CD4-positive, alpha-beta T cell treated with Interleukin-4 for 4 hours (primary cell): ENCODE results near the gene VPS72.

Source experiments
- DNase-seq: peaks from one replicate; pipeline ENCODE4 v3.0.0-alpha.2; 2020

The VPS72 gene

DNA sequence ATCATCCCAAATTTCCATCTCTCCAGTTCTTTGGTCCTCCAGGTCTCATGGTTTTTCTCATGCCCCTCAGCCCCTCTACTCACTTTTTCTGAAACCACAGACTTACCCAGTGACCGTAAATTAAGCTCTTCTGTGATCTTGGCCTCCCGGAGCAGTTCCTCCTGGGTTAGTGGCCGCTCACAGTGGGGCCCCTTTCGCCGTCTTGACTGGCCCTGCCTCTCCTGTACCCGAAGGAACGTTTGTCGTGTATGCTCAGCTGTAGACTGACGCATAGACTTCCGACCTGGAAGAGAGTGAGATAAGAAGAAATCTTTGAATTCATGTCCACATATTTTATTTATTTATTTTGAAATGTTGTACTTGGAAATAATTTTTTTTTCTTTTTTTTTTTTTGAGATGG is 5.8 kb downstream of the VPS72 start:
- no peak for DNase-seq

GRCh38 chr1:151176514-151177045 is 13.4 kb downstream of the VPS72 start:
- no peak for DNase-seq

GRCh38 chr1:151175863-151176262 is 14.1 kb downstream of the VPS72 start, which contains the start of gene TMOD4:
TMOD4 (minus strand) TSS chr1:151175981; CDS start chr1:151174875, 1,106 bp downstream.
- no peak for DNase-seq

DNA sequence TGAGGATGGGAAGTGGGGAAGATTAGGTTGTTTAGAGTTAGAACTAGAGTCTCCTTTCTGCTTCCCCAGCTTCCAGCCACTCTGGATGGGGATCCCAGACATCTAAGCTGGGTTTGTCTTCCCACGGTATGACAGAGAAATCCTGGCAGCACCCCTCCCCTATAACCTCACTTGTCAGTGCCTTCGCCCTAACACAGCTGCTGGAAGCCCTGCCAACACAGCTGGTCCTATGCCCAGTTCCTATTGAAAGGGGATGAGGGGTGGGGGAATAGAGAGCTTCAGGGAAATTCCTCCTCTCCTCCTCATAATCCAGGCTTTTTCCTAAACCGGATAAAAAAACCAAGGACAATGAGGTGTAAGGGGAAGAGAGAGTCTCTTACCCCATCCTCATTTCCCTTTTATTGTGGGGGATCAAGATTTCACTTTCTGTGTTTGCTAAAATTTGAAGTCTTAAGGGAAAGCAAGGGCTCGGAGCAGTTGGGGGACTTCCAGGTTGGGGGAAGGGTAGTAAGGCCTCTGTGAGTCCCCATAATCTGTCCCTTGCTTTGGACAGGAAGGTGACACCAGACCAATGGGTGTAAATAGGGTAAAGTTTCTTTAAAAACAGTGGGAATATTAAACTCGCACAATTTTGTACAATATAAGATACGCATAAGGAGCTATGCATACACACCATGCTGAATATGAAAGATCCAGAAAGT is 14.8 kb downstream of the VPS72 start:
- no peak for DNase-seq

GRCh38 chr1:151171190-151171589 is 18.8 kb downstream of the VPS72 start:
- DNase-seq: no peak

GRCh38 chr1:151167116-151167515 is 22.9 kb downstream of the VPS72 start:
- no peak for DNase-seq

- no peak for DNase-seq
These were observed 23.5 kb downstream of the VPS72 start for GRCh38 chr1:151166505-151166956.

DNA sequence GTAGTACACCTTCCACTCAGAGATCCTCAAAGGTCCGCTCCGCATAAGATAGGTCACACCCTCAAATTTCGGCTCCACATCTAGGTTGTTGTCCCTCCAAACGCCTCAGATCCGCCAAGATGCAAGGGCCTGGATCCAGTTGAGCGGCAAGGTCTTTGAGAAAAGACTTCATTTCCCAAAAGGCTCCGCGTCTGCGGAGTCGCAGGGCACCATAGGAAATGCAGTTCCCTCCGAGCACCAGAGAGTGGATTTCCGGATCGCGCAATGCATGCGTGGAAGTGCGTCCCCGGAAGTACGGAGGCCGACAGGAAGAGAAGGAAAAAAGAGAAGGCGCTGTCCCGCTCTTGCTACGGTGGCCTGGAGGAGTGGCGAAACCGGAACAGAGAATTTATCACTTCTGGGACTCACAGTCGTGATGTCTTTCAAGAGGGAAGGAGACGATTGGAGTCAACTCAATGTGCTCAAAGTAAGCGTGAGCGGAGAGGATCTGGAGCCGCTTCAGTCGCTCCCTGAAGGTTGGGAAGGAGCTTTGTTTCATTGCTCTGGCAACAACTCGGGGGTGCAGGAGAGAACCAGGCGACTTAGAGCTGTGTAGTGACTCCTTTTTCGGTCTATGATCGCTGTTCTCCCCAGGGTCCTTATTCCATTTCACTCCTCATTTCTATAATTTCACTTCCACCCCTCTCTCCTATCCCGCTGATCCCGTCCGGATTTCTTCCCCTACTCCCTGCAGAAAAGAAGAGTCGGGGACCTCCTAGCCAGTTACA is 24.1 kb downstream of the VPS72 start, which contains the start of the genes LYSMD1 and SCNM1:
TSS of gene LYSMD1 (minus strand) at position 165 of the 767 bp plus-strand sequence. CDS start 644 bp downstream, outside the sequence.
TSS of gene SCNM1 (plus strand) at position 407 of the 767 bp plus-strand sequence. CDS start at position 416, 9 bp downstream.
- DNase-seq: peak; percentile 99

DNA sequence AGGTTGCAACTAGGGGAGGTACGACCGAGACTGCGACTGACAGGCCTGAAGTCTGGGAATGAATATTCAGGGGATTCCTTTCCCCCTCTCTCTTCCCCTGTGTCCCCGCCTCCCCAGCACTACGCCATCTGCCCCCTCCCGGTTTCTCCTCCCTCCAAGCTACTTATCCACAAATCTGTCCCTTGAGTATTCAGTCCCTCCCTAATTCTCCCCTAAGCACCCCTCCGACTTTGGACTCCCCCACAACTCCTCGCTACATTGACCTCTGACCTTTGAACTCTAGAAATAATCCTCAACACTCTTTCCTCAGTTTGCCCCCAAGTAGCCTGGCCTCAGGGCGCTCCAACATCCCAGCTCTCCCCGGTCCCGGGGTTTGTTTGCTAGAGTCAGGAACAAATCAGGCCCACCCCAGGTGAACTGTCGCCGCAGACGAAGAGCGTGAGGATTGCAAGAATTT is 24.7 kb downstream of the VPS72 start:
- DNase-seq: no peak

GRCh38 chr1:151164732-151165280 is 25.2 kb downstream of the VPS72 start:
- DNase-seq: no peak

GRCh38 chr1:151159373-151159772 is 30.6 kb downstream of the VPS72 start:
- DNase-seq: no peak

DNA sequence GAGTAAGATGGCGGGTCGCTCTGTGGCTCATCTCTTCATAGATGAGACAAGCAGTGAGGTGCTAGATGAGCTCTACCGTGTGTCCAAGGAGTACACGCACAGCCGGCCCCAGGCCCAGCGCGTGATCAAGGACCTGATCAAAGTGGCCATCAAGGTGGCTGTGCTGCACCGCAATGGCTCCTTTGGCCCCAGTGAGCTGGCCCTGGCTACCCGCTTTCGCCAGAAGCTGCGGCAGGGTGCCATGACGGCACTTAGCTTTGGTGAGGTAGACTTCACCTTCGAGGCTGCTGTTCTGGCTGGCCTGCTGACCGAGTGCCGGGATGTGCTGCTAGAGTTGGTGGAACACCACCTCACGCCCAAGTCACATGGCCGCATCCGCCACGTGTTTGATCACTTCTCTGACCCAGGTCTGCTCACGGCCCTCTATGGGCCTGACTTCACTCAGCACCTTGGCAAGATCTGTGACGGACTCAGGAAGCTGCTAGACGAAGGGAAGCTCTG is 31.2 kb downstream of the VPS72 start:
- no peak for DNase-seq

DNA sequence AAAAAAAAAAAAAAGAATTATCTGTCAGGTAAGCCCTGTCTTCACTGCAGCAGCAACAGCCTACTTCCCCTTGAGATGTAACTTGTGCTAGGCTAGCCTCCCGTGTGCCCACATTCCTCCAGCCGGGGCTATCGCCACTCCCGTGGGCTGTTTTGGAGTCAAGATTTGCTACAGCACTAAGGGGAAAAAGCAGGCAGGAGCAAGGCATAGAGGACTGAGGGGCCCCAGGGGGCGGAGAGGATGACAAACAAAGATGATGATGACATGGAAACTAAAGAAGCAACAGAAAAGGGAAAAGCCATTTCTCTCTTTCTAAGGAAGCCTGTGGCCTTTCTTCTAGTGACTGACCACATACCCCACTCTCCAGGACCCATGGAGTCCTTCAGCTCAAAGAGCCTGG is 31.7 kb downstream of the VPS72 start:
- peak; percentile 12 for DNase-seq

- DNase-seq: peak; percentile 67
These were observed 32.9 kb downstream of the VPS72 start for GRCh38 chr1:151157067-151157531.

DNA sequence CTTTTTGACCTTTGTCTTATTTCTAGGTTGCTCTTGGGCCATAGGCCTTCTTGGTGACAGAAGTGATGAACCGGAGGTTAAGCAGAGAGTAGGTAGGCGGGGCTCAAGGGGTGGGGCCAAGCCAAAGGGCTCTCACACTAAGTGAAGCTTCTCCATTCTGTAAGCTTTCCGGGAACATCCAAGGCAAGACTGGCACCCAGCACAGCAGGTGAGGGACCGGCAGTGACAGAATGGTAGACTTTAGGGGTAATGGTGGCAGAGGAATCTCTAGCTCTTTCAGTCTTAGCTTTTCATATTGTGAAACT is 33.5 kb downstream of the VPS72 start, which contains the start of gene TNFAIP8L2:
TSS of gene TNFAIP8L2 (plus strand) at position 135 of the 305 bp plus-strand sequence. CDS start 2,049 bp downstream, outside the sequence.
- peak; percentile 76 for DNase-seq

DNA sequence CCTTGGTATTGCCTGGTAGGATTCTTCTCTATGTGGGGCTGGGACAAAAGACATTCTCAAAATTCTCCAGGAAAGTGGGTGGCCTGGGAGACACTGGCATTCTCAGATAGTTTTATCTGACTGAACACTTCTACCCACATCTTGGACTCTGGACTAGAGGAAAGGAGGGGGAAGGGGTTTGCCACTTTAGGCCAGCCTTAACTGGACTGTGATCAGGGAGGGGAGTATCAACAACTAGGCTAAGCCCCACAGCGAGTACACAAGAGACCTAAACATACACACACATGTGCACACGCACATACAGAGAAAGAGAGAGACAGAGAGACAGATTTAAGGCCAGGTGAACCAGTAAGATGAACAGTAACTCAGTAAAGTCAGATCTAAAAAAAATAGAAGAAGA is 42.3 kb downstream of the VPS72 start:
- DNase-seq: no peak

GRCh38 chr1:151147132-151147503 is 42.9 kb downstream of the VPS72 start:
- no peak for DNase-seq

GRCh38 chr1:151146412-151147131 is 43.4 kb downstream of the VPS72 start, which contains the start of gene SEMA6C:
SEMA6C (minus strand) TSS chr1:151146631; CDS start chr1:151142621, 4,010 bp downstream.
- peak; percentile 79 for DNase-seq

DNA sequence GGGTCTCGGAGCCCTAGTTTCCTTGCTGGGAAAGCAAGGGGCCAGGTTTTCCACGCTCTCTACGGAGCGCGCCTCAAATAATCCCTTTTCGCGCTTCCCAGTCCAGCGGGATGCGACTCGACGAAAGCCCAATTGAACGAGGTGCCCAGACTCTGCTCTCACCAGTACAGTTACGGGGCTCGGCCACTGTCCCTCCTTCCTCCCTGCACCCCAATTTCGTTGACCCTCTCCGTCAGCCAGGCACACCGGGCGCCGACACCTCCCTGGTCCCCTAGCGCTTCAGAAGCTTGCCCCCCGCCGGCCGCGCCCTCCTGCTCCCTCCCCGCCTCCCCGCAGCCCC is 44.0 kb downstream of the VPS72 start:
- DNase-seq: no peak

DNA sequence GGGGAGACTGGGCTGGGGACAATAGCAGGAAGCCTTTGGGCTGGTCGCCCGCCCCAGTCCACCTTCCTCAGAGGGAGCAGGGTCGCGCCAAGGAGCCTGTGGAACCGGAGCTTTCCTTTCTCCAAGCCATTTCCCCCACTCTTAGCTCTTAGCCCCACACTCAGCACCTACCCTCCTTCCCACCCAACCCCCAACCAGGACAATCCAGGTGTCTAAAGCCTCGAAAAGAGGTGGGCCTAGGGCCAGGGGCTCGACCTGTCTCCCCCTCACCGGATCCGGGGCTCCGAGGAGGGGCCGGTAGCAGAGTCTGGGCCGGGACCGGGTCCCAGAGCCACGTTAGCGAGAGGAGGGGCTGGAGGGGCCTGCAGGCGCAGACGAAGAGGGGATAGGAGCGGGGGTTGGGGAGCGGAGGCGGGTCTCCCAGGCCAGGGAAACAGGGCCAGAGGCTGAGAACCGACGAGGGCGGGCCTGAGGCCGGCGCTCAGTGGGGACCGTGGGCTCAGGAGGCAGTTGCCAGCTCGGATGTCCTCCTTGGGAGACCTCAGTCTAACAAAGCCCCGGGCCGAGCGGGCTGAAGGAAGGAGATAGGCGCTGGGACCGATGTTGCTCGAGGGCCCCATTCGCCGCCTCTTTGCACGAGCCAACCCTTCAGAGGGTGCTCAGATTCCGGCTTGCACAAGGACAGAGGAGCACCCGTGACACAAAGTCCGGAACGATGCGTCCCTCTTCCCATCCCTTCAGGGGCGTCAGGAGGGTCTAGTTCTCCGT is 44.5 kb downstream of the VPS72 start:
- DNase-seq: no peak
